NCI-H1048 (cell line): ENCODE data around the gene GFER.

ENCODE experiments used
- DNase-seq: peaks from one replicate; lab custom pipeline; 2025; lab: John Stamatoyannopoulos, UW

Gene GFER

GRCh38 chr16:1974157-1975070, 9.6 kb upstream of the GFER start:
- DNase-seq, result no peak

GRCh38 chr16:1975432-1976215, 8.4 kb upstream of the GFER start:
- DNase-seq, result no peak

GRCh38 chr16:1976216-1976520, 7.8 kb upstream of the GFER start:
- no peak for DNase-seq

GRCh38 chr16:1976951-1977874, 6.8 kb upstream of the GFER start:
- DNase-seq, result no peak

GRCh38 chr16:1977875-1978268, 6.1 kb upstream of the GFER start:
- DNase-seq, result no peak

GRCh38 chr16:1978476-1979120, 5.4 kb upstream of the GFER start:
- no peak for DNase-seq

- peak; percentile 8 for DNase-seq
Measured at GRCh38 chr16:1979271-1980029, 4.5 kb upstream of the GFER start.

GRCh38 chr16:1980030-1980769, 3.8 kb upstream of the GFER start:
- DNase-seq, result no peak

- no peak for DNase-seq
Measured at GRCh38 chr16:1980770-1981087, 3.3 kb upstream of the GFER start.

GRCh38 chr16:1981398-1981836, 2.6 kb upstream of the GFER start, which contains the start of gene NOXO1:
Gene NOXO1 (minus strand): TSS chr16:1981469. CDS start chr16:1981179, 290 bp downstream.
- DNase-seq, result no peak

GRCh38 chr16:1982013-1982433, 2.0 kb upstream of the GFER start:
- DNase-seq, result no peak

- no peak for DNase-seq
Measured at GRCh38 chr16:1982991-1983543, 926 bp upstream of the GFER start.

GRCh38 chr16:1984347-1985225, 593 bp downstream of the GFER start:
- no peak for DNase-seq

- no peak for DNase-seq
Measured at GRCh38 chr16:1985466-1986150, 1.6 kb downstream of the GFER start.

- no peak for DNase-seq
Measured at GRCh38 chr16:1987198-1987597, 3.2 kb downstream of the GFER start.

GRCh38 chr16:1989209-1990100, 5.5 kb downstream of the GFER start, which contains the start of gene SYNGR3:
Gene SYNGR3 (plus strand): TSS chr16:1989970. CDS start chr16:1990103, 133 bp downstream.
- no peak for DNase-seq

- DNase-seq, result no peak
Measured at GRCh38 chr16:1990101-1990350, 6.0 kb downstream of the GFER start.
